ENCODE measurements around the gene PELI2. TPM values are rescaled to one million over a fixed set of nuclear protein-coding genes. Genes with fewer than 3 reads are reported as not detected.

Gene PELI2
- total and polyA plus RNA-seq, 2 of the 4 experiments (the other 2 are of a cell fraction), result 6.0 to 36.7 TPM

DNA sequence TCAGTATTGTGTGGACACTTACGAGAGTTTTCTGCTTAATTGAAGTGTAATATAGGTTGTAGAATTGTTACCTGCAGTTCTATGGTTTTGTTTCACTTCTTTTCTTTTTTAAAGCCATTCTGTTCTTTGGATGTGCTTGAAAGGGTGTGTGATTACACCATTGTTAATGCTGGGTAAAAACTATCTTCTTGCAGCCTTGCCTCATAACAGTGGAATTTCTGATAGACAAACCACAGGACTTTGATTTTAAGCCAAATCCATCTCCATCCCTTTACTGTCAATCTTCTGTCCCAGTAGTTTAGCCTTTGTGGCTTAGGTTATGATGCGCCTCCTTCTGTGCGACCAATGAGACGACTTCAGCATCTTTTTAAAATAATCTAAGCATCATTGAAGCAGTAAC is 182.3 kb downstream of the PELI2 start:
- Histone ChIP-seq H3K9ac (ENCODE audit: low read depth, low read length) (no peak overlapping the region), H3K36me3 (ENCODE audit: control insufficient read depth, insufficient read depth, low read length) (peaks cover 6% of the 10 kb centered on the region), H2BK15ac (ENCODE audit: low read depth, low read length) (no peak overlapping the region), H3K9me1 (ENCODE audit: insufficient read depth, low read length) (no peaks in the 10 kb centered on the region; the same call in 1 of the 2 replicates), H3K23ac (ENCODE audit: low read depth, low read length) (no peak overlapping the region), H3K9me3 (ENCODE audit: control insufficient read depth, insufficient read depth, low read length) (no peaks in the 10 kb centered on the region), H3K14ac (replicated peaks; ENCODE audit: low read depth, low read length) (no peak overlapping the region), H2BK20ac (ENCODE audit: low read depth, low read length) (no peak overlapping the region), H3K56ac (ENCODE audit: extremely low read depth, insufficient read depth, low read length) (no peak overlapping the region), H2BK120ac (ENCODE audit: low read depth, low read length) (no peak overlapping the region), H4K91ac (ENCODE audit: insufficient read depth, low read depth, low read length) (no peak overlapping the region), H3K4ac (ENCODE audit: low read depth, low read length) (no peak overlapping the region), H3K4me3 (ENCODE audit: insufficient read depth, low read depth, low read length) (no peak overlapping the region), H4K8ac (ENCODE audit: low read depth in 2 of 2, low read length in 2 of 2) (no peak overlapping the region), H2AK9ac (replicated peaks; ENCODE audit: low read depth, low read length, poor library complexity) (no peak overlapping the region), H3K4me2 (ENCODE audit: low read depth, low read length) (no peak overlapping the region), H4K5ac (ENCODE audit: low read depth, low read length) (no peak overlapping the region), H4K20me1 (ENCODE audit: insufficient read depth, low read length) (no peaks in the 10 kb centered on the region), H3K27me3 (ENCODE audit: control insufficient read depth, insufficient read depth, low read length) (no peaks in the 10 kb centered on the region), H3K18ac (ENCODE audit: low read depth, low read length) (no peak overlapping the region), H3K4me1 (ENCODE audit: control insufficient read depth, insufficient read depth, low read length) (peaks cover 2% of the 10 kb centered on the region), H3K27ac (ENCODE audit: insufficient read depth, low read length) (no peak overlapping the region), H2AK5ac (ENCODE audit: low read depth, low read length) (no peak overlapping the region), H2BK5ac (ENCODE audit: low read depth, low read length, poor library complexity, severe bottlenecking) (peak overlapping the region; percentile 59), H3K79me1 (ENCODE audit: low read depth in 1 of 2, low read length in 2 of 2) (no peaks in the 10 kb centered on the region), H2AFZ (replicated peaks; ENCODE audit: low read length, poor library complexity) (no peak overlapping the region)
- ATAC-seq (ENCODE audit: low read depth) (peak; percentile 59), DNase-seq (peak; percentile 79)
- no TSS peak for BruUV-seq (replicated peaks)
- dilution Hi-C loops (cut with HindIII; ENCODE audit: low sequenced_read_pairs, unreplicated experiment), result no loop called here
- in situ Hi-C loops (cut with MboI; ENCODE audit: low sequenced_read_pairs), result no loop called here
- POLR2A ChIA-PET (ENCODE audit: unreplicated experiment), result no interaction called here
- CTCF ChIA-PET, result interaction anchor here (0.7 kb wide), 1 partner anchor 570 kb away, joined by 3 read pairs; no protein-coding TSS in a partner anchor
- WGBS, 2 experiments (ENCODE audit: extremely low coverage in 2 of 2, insufficient read length in 1 of 2), result no CpG with 5 or more reads among the region's 4 CpGs
- intact Hi-C loops (cut with micrococcal nuclease), result no loop called here
- TF ChIP-seq CEBPB (IDR thresholded peaks at IDR 0.05; ENCODE audit: low read depth, low read length) (0 out of 2 replicates have a peak, but pooled peaks have one; percentile 39), RAD21 (IDR thresholded peaks at IDR 0.05; ENCODE audit: low read length) (no peak)
